Stomach smooth muscle (tissue), 2 donors: ENCODE data around the gene DDX31.
A peak's percentile ranks its signal among the peaks of the same experiment; 100 is the strongest.

Experiments
- H3K27ac ChIP-seq: one replicate; pipeline ENCODE4 v1.7.0; 2013; ENCODE audit warnings: mild to moderate bottlenecking, low read length, inconsistent platforms
- H3K27me3 ChIP-seq, 2 donors: one replicate each; pipeline ENCODE4 v1.7.0; 2013; ENCODE audit warnings: low read length in 2 of 2; ENCODE audit not compliant: insufficient read depth in 2 of 2, control insufficient read depth in 1 of 2
- H3K36me3 ChIP-seq, 2 donors: one replicate each; pipeline ENCODE4 v1.7.0; 2013; ENCODE audit warnings: low read length in 2 of 2; ENCODE audit not compliant: control insufficient read depth in 2 of 2, insufficient read depth in 2 of 2
- H3K4me1 ChIP-seq: one replicate; pipeline ENCODE4 v1.7.0; 2013; ENCODE audit warnings: low read length; ENCODE audit not compliant: control insufficient read depth, insufficient read depth
- H3K4me3 ChIP-seq, 2 donors: one replicate each; pipeline ENCODE4 v1.7.0; 2013; ENCODE audit warnings: low read length in 2 of 2
- H3K9ac ChIP-seq, 2 donors: one replicate each; pipeline ENCODE4 v1.7.0; 2013; ENCODE audit warnings: low read length in 2 of 2, mild to moderate bottlenecking in 1 of 2
- H3K9me3 ChIP-seq, 2 donors: one replicate each; pipeline ENCODE4 v1.7.0; 2013; ENCODE audit warnings: low read length in 2 of 2; ENCODE audit not compliant: control insufficient read depth in 2 of 2
- donor health status: healthy.
- donor health status: Pancreatic carcinoma.

DDX31 gene

DNA sequence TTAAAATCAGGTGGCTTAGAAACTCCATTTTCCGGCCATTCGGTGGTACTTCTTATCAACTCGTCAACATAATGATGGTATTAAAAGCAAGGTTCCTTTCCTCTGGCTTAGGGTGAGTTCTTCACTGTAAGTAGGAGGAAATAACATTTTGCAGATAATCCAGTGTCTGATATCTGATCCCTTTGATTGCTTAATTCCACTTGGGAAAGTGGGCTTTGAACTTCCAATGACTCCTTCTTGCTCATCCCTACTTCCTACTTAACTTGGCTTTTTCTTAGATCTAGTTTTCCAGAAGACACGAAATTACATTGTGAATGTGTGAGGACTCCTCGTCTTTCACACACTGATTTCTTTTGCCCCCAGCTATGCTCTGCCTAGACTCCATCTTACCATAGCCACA, 31.5 kb downstream of the DDX31 start:
- Histone ChIP-seq H3K27ac (peak overlapping the region; percentile 88), H3K36me3 (peaks cover 5 to 20% of the 10 kb centered on the region in 2 donors), H3K9ac (no peak overlapping the region), H3K9me3 (no peaks in the 10 kb centered on the region), H3K27me3 (no peaks in the 10 kb centered on the region), H3K4me3 (no peak overlapping the region), H3K4me1 (peaks cover 16% of the 10 kb centered on the region)

DNA sequence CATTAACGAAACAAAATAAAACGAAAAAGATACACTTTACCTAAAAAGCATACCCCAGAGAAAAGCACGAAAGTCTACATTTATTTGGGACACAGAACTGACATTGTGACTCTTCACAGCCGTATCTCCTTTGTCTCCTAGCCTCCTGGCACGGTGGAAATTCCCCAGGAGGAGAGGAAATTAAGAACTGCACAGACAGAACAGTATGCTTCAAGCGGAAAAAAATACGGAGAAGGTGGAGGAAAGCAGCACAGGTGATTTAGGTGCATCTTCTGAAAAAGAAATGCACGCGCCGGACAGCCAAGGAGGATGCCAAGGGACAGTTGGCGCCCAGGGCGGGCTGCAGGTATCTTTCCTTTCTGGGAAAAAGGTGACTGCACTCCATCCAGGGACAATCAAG, 32.0 kb downstream of the DDX31 start:
- no peak overlapping the region for H3K9ac ChIP-seq
- peaks cover 16% of the 10 kb centered on the region for H3K4me1 ChIP-seq
- H3K27ac ChIP-seq, result peak overlapping the region; percentile 88
- H3K9me3 ChIP-seq, result no peaks in the 10 kb centered on the region
- no peaks in the 10 kb centered on the region for H3K27me3 ChIP-seq
- H3K36me3 ChIP-seq, result peaks cover 5 to 16% of the 10 kb centered on the region in 2 donors
- peak overlapping the region in 1 of 2 donors; percentile 15 for H3K4me3 ChIP-seq

DNA sequence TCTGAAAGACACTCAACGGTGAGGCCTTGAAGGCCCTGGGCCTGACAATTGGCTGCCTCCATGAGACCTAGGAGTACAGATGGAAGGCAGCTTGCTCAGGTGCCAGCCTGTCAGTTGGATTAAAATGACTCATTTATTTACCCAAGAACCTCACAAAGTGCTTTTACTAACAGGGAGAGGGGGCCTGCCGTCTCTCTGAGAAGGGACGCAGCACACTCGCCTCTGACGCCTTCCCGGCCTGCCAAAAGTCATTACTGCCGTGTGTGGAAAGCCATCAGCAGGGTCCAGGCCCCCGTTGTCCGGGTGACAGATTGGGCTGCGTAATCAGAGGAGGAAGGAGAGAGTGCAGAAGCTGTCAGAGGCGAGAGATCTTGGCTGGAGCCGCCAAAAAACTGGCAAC, 32.4 kb downstream of the DDX31 start:
- peak overlapping the region; percentile 88 for H3K27ac ChIP-seq
- peak overlapping the region in 1 of 2 donors; percentile 15 for H3K4me3 ChIP-seq
- H3K9ac ChIP-seq, result peak overlapping the region; percentile 8 to 47
- no peaks in the 10 kb centered on the region for H3K9me3 ChIP-seq
- no peaks in the 10 kb centered on the region for H3K27me3 ChIP-seq
- peaks cover 16% of the 10 kb centered on the region for H3K4me1 ChIP-seq
- H3K36me3 ChIP-seq, result peaks cover 5 to 16% of the 10 kb centered on the region in 2 donors

DNA sequence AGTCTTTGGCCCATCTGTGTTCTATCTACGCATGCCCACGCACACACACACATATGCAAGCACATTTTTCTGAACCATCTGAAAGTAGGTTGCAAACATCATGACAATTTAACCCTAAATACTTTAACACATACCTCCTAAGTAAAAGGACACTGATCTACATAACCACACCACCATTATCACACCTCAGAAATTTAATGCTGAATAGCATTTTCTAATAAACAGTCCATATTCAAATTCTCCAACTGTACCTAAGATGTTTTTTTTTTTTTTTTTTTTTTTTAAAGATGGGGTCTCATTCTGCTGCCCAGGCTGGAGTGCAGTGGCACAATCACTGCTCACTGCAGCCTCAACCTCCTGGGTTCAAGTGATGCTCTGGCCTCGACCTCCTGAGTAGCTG, 35.5 kb downstream of the DDX31 start:
- Histone ChIP-seq H3K4me3 (no peak overlapping the region), H3K27me3 (no peaks in the 10 kb centered on the region), H3K4me1 (peaks cover 16% of the 10 kb centered on the region), H3K36me3 (peaks cover 14 to 20% of the 10 kb centered on the region in 2 donors), H3K27ac (no peak overlapping the region), H3K9me3 (no peaks in the 10 kb centered on the region), H3K9ac (no peak overlapping the region)

DNA sequence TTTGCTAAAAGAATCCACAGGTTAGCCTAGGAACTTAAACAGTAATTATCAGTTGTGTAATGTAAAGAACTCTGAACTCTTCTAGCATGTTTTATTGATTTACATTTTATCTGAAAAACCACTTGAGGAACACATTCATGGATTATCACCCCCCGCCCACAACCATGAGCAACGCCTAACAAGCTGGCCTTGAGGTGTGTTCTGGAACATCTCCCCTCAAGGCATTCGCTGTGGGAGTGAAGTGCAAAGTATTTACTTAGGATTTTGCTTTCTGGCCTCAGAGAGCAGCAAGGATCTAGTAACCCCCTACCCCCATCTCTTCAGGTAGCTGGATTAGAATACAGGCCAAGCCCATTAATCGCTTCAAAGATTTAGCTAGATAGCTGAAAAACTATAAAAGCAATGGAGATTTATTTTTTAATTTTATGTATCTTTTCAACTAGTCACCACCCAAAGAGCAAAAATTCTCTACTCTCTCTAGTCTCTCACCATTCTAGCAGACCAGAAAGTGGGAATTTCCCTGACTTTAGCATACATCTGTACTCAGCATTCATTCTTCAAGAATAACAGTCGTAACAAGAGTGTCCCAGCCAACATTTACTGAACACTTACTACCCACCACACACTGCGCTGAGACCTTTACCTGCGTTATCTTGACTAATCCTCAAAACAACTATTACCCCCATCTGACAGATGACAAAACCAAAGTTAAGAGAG, 37.2 kb downstream of the DDX31 start:
- Histone ChIP-seq H3K36me3 (peaks cover 27 to 34% of the 10 kb centered on the region in 2 donors), H3K9me3 (no peaks in the 10 kb centered on the region)

DNA sequence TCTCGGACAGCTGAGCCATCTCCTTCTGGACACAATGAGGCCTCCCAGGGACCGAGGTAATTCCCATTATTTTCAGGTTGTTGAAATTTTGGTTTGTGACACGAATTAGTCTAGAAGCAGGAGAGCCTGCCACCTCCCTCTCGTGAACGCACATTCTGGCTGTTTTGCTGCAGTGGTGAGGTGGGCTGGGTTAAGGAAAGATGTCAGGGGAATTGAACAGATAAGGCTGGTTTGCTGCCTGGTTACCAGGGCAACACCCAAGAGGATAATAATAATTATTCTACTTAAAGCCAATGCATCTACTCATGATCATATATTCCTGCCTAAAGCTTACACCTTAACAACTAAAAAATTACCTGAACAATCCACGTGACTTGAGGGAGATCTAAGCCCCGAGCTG, 38.1 kb downstream of the DDX31 start:
- Histone ChIP-seq H3K27me3 (no peaks in the 10 kb centered on the region), H3K4me1 (peaks cover 2% of the 10 kb centered on the region), H3K9me3 (no peaks in the 10 kb centered on the region), H3K4me3 (no peak overlapping the region), H3K36me3 (peaks cover 27 to 37% of the 10 kb centered on the region in 2 donors), H3K9ac (no peak overlapping the region), H3K27ac (no peak overlapping the region)

More for the DNA sequence above, 37.2 kb downstream of the DDX31 start:
- H3K27me3 ChIP-seq, result no peaks in the 10 kb centered on the region
- H3K4me3 ChIP-seq, result no peak overlapping the region
- no peak overlapping the region for H3K9ac ChIP-seq
- no peak overlapping the region for H3K27ac ChIP-seq
- H3K4me1 ChIP-seq, result peaks cover 11% of the 10 kb centered on the region

DNA sequence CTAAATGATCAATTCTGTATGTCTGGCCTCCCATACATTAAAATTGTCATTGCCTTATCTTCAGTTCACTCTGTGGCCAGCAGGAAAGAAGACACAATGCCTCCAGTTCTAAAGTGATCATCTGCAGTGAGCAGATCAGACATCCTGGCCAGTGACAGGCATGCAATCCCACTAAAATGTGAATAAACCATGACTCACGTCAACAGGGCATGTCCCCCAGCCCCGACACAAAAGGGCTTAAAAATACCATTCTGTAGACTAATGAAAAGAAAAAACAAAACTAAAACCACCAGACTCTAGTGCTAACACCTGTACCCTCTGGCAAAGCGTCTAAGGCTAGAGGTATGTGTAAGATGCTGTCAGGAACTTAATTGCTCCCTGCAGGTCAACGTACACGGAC, 38.5 kb downstream of the DDX31 start:
- Histone ChIP-seq H3K36me3 (peaks cover 27 to 39% of the 10 kb centered on the region in 2 donors), H3K27me3 (no peaks in the 10 kb centered on the region), H3K4me1 (peaks cover 2% of the 10 kb centered on the region), H3K9ac (no peak overlapping the region), H3K27ac (no peak overlapping the region), H3K9me3 (no peaks in the 10 kb centered on the region), H3K4me3 (no peak overlapping the region)

DNA sequence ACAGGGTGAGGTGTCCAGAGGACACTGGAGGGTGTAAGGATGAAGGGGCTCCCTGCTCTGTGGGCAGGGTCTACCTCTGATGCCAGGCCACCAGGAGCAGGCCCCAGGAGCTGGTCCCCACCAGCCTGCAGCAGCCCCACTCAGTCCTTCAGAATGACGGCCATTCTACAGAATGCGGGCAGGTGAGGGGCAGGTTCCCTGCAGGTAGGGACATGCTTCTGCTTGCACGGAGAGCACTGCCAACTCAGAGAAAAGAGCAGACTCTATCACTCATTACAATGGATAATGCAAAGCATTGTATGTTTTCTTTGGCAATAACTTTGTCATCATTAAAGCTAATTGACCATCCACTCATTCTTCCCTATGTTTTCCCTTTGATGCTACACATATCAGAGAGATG, 39.0 kb downstream of the DDX31 start:
- Histone ChIP-seq H3K9ac (no peak overlapping the region), H3K27ac (no peak overlapping the region), H3K36me3 (peaks cover 27 to 38% of the 10 kb centered on the region in 2 donors), H3K4me3 (no peak overlapping the region), H3K27me3 (no peaks in the 10 kb centered on the region), H3K9me3 (no peaks in the 10 kb centered on the region), H3K4me1 (peaks cover 3% of the 10 kb centered on the region)

DNA sequence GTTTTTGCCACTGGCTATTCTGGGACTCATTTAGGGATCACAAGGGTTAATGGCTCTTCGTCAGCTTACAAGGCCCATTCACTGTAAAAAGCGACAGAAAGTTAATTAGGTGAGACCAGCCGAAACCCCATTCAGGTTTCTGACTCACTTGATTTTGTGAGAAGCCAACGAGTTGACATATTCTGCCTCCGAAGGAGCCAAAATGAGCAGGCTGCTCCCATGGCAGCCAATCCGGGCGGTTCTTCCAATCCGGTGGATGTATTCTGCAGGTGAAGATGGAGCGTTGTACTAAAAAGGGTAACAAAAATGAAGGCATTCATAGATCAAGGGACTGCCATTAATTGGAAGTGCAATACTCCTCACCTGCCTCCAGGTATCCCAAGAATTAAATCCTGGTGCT, 39.7 kb downstream of the DDX31 start:
- H3K4me1 ChIP-seq, result peaks cover 3% of the 10 kb centered on the region
- peaks cover 27 to 39% of the 10 kb centered on the region in 2 donors for H3K36me3 ChIP-seq
- H3K27ac ChIP-seq, result no peak overlapping the region
- H3K4me3 ChIP-seq, result no peak overlapping the region
- no peaks in the 10 kb centered on the region for H3K9me3 ChIP-seq
- no peak overlapping the region for H3K9ac ChIP-seq
- H3K27me3 ChIP-seq, result no peaks in the 10 kb centered on the region

DNA sequence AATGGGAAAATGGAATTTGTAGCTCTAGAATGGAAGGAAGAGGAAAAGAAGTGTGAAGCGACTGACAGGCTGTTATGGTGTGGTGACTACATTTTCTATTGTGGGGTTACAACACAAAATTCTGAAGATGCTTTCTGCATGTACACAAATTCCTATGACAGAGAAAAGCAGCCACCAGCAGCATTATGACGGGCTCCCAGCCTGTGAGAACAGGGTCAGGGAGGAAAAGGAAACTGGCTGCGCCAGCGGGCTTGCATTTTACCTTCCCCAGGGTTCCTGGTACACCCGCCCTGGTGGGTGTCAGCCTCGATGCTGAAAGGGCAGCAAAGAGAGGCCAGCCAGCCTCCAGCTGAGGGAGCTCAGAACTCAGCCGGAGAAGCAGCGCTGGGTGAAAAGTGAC, 41.0 kb downstream of the DDX31 start:
- Histone ChIP-seq H3K9ac (no peak overlapping the region), H3K27me3 (no peaks in the 10 kb centered on the region), H3K36me3 (peaks cover 30 to 40% of the 10 kb centered on the region in 2 donors), H3K9me3 (no peaks in the 10 kb centered on the region), H3K4me3 (no peak overlapping the region), H3K27ac (no peak overlapping the region), H3K4me1 (peaks cover 3% of the 10 kb centered on the region)

DNA sequence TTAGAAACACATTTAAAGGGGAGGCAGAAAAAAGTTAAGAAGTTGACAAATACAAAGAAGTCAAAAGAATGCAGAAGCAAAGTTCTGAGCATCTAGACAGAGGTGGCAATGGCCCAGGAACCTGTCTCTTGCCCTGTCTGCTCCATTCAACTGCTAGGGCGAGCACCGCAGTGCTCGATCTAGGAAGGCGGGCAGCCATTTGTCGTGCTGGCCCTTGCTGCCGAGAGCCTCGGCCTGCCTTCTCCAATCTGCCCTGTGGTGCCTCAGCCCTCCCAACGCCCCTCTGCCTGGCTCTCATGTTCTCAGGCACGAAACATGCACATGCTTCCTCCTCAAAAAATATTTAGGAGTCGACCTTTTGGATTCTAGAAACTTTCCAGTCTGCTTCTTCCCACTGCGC, 42.2 kb downstream of the DDX31 start:
- H3K27ac ChIP-seq, result no peak overlapping the region
- H3K9ac ChIP-seq, result no peak overlapping the region
- H3K9me3 ChIP-seq, result no peaks in the 10 kb centered on the region
- no peak overlapping the region for H3K4me3 ChIP-seq
- H3K27me3 ChIP-seq, result no peaks in the 10 kb centered on the region
- H3K36me3 ChIP-seq, result peaks cover 30 to 40% of the 10 kb centered on the region in 2 donors
- H3K4me1 ChIP-seq, result peaks cover 3% of the 10 kb centered on the region
